Esophagus squamous epithelium (tissue), 4 donors: ENCODE data around the gene SMOC2.

Experiments used
- POLR2A ChIP-seq, 4 donors: fragments of 450-650 bp; IDR thresholded peaks; one replicate each; pipeline ENCODE4 v1.6.1; 2017; ENCODE audit warnings: antibody characterized with exemption in 4 of 4, mild to moderate bottlenecking in 4 of 4, moderate library complexity in 3 of 4
- TF ChIP-seq, protein P1 (sequence below), 6 experiments: fragments of 450-650 bp in 4 of 6; fragments of 200-600 bp in 2 of 6; sonication (generic) in 2 of 6; IDR thresholded peaks; one replicate each; pipeline ENCODE4 v1.5.1; 2016 to 2019; ENCODE audit warnings: antibody characterized with exemption in 6 of 6, mild to moderate bottlenecking in 4 of 6, moderate library complexity in 4 of 6

DNA sequence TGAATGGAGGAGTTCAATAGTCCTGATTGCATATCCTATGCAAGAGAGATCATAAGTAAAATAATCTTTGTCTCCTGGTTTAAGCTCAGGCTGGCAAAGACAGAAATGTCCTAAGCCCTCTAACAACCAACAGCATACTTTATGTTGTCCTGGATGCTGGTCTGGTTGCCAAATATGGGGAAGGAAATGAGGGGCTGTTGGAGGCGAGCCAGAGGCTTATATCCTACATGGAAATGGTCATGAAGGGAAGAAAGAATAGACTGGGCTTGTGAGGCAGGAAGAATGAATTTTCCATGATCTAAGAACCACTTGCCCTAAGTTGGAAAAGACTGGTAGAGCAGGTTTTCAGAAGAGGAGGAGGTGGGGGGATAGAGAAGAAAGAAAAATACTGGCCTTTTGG, 237.1 kb downstream of the SMOC2 start:
- TF ChIP-seq, protein P1, sequence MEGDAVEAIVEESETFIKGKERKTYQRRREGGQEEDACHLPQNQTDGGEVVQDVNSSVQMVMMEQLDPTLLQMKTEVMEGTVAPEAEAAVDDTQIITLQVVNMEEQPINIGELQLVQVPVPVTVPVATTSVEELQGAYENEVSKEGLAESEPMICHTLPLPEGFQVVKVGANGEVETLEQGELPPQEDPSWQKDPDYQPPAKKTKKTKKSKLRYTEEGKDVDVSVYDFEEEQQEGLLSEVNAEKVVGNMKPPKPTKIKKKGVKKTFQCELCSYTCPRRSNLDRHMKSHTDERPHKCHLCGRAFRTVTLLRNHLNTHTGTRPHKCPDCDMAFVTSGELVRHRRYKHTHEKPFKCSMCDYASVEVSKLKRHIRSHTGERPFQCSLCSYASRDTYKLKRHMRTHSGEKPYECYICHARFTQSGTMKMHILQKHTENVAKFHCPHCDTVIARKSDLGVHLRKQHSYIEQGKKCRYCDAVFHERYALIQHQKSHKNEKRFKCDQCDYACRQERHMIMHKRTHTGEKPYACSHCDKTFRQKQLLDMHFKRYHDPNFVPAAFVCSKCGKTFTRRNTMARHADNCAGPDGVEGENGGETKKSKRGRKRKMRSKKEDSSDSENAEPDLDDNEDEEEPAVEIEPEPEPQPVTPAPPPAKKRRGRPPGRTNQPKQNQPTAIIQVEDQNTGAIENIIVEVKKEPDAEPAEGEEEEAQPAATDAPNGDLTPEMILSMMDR (IDR thresholded peaks at IDR 0.05), result no peak
- TF ChIP-seq POLR2A (IDR thresholded peaks at IDR 0.05), result no peak
